Transverse colon (tissue), 4 donors: ENCODE data around the gene SLC25A29. TPM values are rescaled to one million over a fixed set of nuclear protein-coding genes. Genes with fewer than 3 reads are reported as not detected.

ENCODE experiments used
- DNase-seq: peaks from one replicate; pipeline ENCODE4 v3.0.0-alpha.2; 2019
- H3K27ac ChIP-seq, 4 donors: fragments of 200-600 bp; sonication (generic); 2 replicates each; pipeline ENCODE4 v1.5.1; 2016 to 2018; ENCODE audit warnings: inconsistent platforms in 4 of 4
- H3K27me3 ChIP-seq: fragments of 200-600 bp; sonication (generic); 2 replicates; pipeline ENCODE4 v1.5.1; 2017; ENCODE audit warnings: inconsistent platforms
- H3K36me3 ChIP-seq, 4 donors: fragments of 200-600 bp; sonication (generic); 2 replicates each; pipeline ENCODE4 v1.5.1; 2017 to 2019; ENCODE audit warnings: inconsistent platforms in 4 of 4
- H3K4me1 ChIP-seq, 4 donors: fragments of 200-600 bp; sonication (generic); 2 replicates each; pipeline ENCODE4 v1.5.1; 2017 to 2020; ENCODE audit warnings: inconsistent platforms in 4 of 4
- H3K4me3 ChIP-seq, 4 donors: fragments of 200-600 bp; sonication (generic); 1 replicate in 1 of 4; 2 replicates in 3 of 4; pipeline versions ENCODE4 v1.5.1 to v1.6.1; 2017 to 2019; ENCODE audit warnings: inconsistent platforms in 4 of 4
- H3K9me3 ChIP-seq, 2 donors: fragments of 200-600 bp; sonication (generic); 2 replicates each; pipeline ENCODE4 v1.5.1; 2017 to 2019; ENCODE audit warnings: inconsistent platforms in 2 of 2
- CTCF ChIP-seq, 5 experiments: fragments of 200-600 bp in 3 of 5; fragments of 450-650 bp in 2 of 5; sonication (generic) in 3 of 5; IDR thresholded peaks; 1 replicate in 2 of 5; 2 replicates in 3 of 5; pipeline ENCODE4 v1.5.1; 2016 to 2017; ENCODE audit warnings: antibody characterized with exemption in 5 of 5, inconsistent platforms in 3 of 5, mild to moderate bottlenecking in 2 of 5, moderate library complexity in 1 of 5
- EP300 ChIP-seq: sonication (generic); formaldehyde crosslinking; IDR thresholded peaks from one replicate; pipeline ENCODE4 v1.6.1; 2017; ENCODE audit warnings: antibody characterized with exemption, low read depth
- POLR2A ChIP-seq: fragments of 450-650 bp; IDR thresholded peaks from one replicate; pipeline ENCODE4 v1.6.1; 2016; ENCODE audit warnings: antibody characterized with exemption, mild to moderate bottlenecking, moderate library complexity
- POLR2AphosphoS5 ChIP-seq, 3 donors: sonication (generic); formaldehyde crosslinking; IDR thresholded peaks; one replicate each; pipeline ENCODE4 v1.6.1; 2016; ENCODE audit warnings: antibody characterized with exemption in 3 of 3
- WGBS, 2 donors: methylation state at CpG; one replicate each; pipeline ENCODE4 v1.1.5; 2018; ENCODE audit warnings: low coverage in 1 of 2; 5-methylcytosine and 5-hydroxymethylcytosine counted together
- in situ Hi-C, 4 donors: fragments of 200-750 bp; cut with MboI; loops; one replicate each; pipeline versions ENCODE4 v1.15.0 to v1.15.1; 2017; ENCODE audit warnings: low sequenced_read_pairs in 3 of 4, low pct_ligation_motif_present in 1 of 4, low pct_unique_long_range_greater_than_20kb in 1 of 4
- intact Hi-C: fragments of 100-400 bp; cut with DNase I; formaldehyde crosslinking; loops from one replicate; pipeline ENCODE4 v1.15.1; 2023; ENCODE audit warnings: low total_unique reads
- total RNA-seq, 4 donors: library from RNA; depleted of rRNA; stranded (reverse); fragments of >200 nt; gene quantifications; one replicate each; pipeline ENCODE4 v1.1.0, GENCODE V29; 2016

SLC25A29 gene
- total RNA-seq, 4 donors from 2014 or later: 16.8 to 62.7 (median 19.7) TPM

- in situ Hi-C loops (no loop called here), intact Hi-C loops (no loop called here)
- TF ChIP-seq EP300: no peak
- no peak for TF ChIP-seq CTCF (IDR thresholded peaks at IDR 0.05)
- no peak for TF ChIP-seq POLR2A
- TF ChIP-seq POLR2AphosphoS5 (IDR thresholded peaks at IDR 0.05): no peak
- H3K9me3 ChIP-seq: no peaks in the 10 kb centered on the region
- peaks cover 0 to 11% (median 10%) of the 10 kb centered on the region in 4 donors for H3K4me1 ChIP-seq
- no peak overlapping the region for H3K4me3 ChIP-seq
- H3K27me3 ChIP-seq: no peaks in the 10 kb centered on the region
- H3K27ac ChIP-seq: no peak overlapping the region
- DNase-seq: no peak
- no peaks in the 10 kb centered on the region for H3K36me3 ChIP-seq
- WGBS, 2 donors: 83 to 88% methylated on average over 6 to 14 of the region's 15 CpGs
Observed at GRCh38 chr14:100322138-100322957, 16.1 kb upstream of the SLC25A29 start.

DNA sequence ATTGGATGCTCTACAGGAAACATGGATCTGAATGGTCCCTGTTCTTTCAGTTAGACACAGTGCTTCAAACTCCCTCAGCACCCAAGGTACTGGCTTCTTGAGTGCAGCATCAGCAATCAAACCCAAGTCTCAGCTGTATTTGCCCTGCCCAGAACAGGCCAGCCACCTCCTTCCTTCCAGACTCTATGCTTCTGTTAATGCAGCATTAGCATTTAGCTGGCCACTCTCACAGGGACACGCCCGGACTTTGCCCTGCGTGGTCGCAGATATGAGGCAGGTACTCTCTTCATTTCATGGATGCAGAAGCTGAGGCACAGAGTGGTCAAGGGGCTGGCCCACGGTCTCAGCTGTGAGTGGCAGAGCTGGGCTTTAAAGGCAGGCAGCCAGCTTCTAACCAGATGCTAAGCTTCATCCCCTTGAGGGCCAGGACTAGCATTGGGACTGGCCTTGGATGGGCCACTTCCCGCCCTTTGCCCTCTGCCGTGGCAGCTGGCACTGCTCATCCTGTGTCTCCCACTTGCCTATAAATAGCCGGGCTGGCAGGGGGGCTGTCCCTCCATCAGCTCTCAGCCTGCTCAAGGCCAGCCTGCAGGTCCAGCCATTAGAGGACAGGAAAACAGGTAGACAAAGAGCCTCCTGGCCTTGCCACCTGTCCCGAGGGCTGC is 15.4 kb upstream of the SLC25A29 start:
- Histone ChIP-seq H3K4me3 (no peak overlapping the region), H3K4me1 (peaks cover 0 to 11% (median 10%) of the 10 kb centered on the region in 4 donors), H3K27me3 (no peaks in the 10 kb centered on the region), H3K9me3 (no peaks in the 10 kb centered on the region), H3K36me3 (no peaks in the 10 kb centered on the region), H3K27ac (no peak overlapping the region)
- no peak for DNase-seq
- intact Hi-C loops (no loop called here), in situ Hi-C loops (no loop called here)
- TF ChIP-seq POLR2AphosphoS5 (IDR thresholded peaks at IDR 0.05): no peak
- no peak for TF ChIP-seq CTCF (IDR thresholded peaks at IDR 0.05)
- no peak for TF ChIP-seq POLR2A
- no peak for TF ChIP-seq EP300
- WGBS, 2 donors: 83% methylated on average over 7 of the region's 9 CpGs; no CpG with 5 or more reads in 1 of the 2 donors

GRCh38 chr14:100320157-100320856 is 14.1 kb upstream of the SLC25A29 start:
- H3K27me3 ChIP-seq: no peaks in the 10 kb centered on the region
- DNase-seq: no peak
- H3K36me3 ChIP-seq: no peaks in the 10 kb centered on the region
- in situ Hi-C loops: no loop called here
- H3K27ac ChIP-seq: no peak overlapping the region
- no peaks in the 10 kb centered on the region for H3K9me3 ChIP-seq
- H3K4me3 ChIP-seq: no peak overlapping the region
- intact Hi-C loops: no loop called here
- WGBS, 2 donors: 90 to 96% methylated on average over 7 to 12 of the region's 12 CpGs
- TF ChIP-seq EP300: no peak
- TF ChIP-seq POLR2AphosphoS5 (IDR thresholded peaks at IDR 0.05): no peak
- no peak for TF ChIP-seq CTCF (IDR thresholded peaks at IDR 0.05)
- H3K4me1 ChIP-seq: peaks cover 0 to 11% (median 10%) of the 10 kb centered on the region in 4 donors
